OCI-LY7 (cell line): ENCODE measurements around the gene ZFP36. TPM values are rescaled to one million over a fixed set of nuclear protein-coding genes. Genes with fewer than 3 reads are reported as not detected.

Experiments used
- BruUV-seq: library from RNA; stranded (reverse); fragments of 400-500 nt; replicated peaks from 2 replicates; lab custom pipeline; 2021; lab: Mats Ljungman, UMichigan
- CTCF ChIA-PET: fragments of 300-600 bp; sonication (Branson Sonifier 250); formaldehyde crosslinking; loops from one replicate; lab custom pipeline; 2022; ENCODE audit warnings: antibody characterized with exemption; ENCODE audit not compliant: unreplicated experiment; lab: Charles Lee
- POLR2A ChIA-PET: fragments of 300-600 bp; sonication (Branson Sonifier 250); formaldehyde crosslinking; loops from one replicate; lab custom pipeline; 2022; ENCODE audit warnings: antibody characterized with exemption; lab: Charles Lee
- DNase-seq: peaks from one replicate; pipeline ENCODE4 v3.0.0-alpha.2; 2015; ENCODE audit warnings: low spot score
- H2AFZ ChIP-seq: fragments of 200-600 bp; sonication (generic), shearing (Covaris generic); 2 replicates; pipeline ENCODE4 v1.6.1; 2014; ENCODE audit warnings: mild to moderate bottlenecking, antibody characterized with exemption, low read length, moderate library complexity
- H3K27ac ChIP-seq: fragments of 200-600 bp; sonication (generic); 2 replicates; pipeline ENCODE4 v1.5.1; 2014; ENCODE audit warnings: mixed run types, low read depth, mild to moderate bottlenecking, moderate library complexity, low read length, inconsistent platforms; ENCODE audit not compliant: poor library complexity, severe bottlenecking
- H3K36me3 ChIP-seq: fragments of 200-600 bp; sonication (generic); 2 replicates; pipeline ENCODE4 v1.6.1; 2014; ENCODE audit warnings: mild to moderate bottlenecking, antibody characterized with exemption, low read length, moderate library complexity, mixed read lengths; ENCODE audit not compliant: insufficient read depth
- H3K4me1 ChIP-seq: fragments of 200-600 bp; sonication (generic); 2 replicates; pipeline ENCODE4 v1.5.1; 2014; ENCODE audit warnings: mild to moderate bottlenecking, low read length; ENCODE audit not compliant: insufficient read depth, poor library complexity, severe bottlenecking
- H3K4me2 ChIP-seq: fragments of 200-600 bp; sonication (generic); 2 replicates; pipeline ENCODE4 v1.6.1; 2014; ENCODE audit warnings: mild to moderate bottlenecking, low read length
- H3K4me3 ChIP-seq: fragments of 200-600 bp; sonication (generic); 2 replicates; pipeline ENCODE4 v1.5.1; 2014; ENCODE audit warnings: mild to moderate bottlenecking, low read depth, low read length; ENCODE audit not compliant: poor library complexity, severe bottlenecking
- H3K79me2 ChIP-seq: fragments of 200-600 bp; sonication (generic); 2 replicates; pipeline ENCODE4 v1.6.1; 2016; ENCODE audit warnings: low read depth, mild to moderate bottlenecking, low read length, moderate library complexity, mixed read lengths; ENCODE audit not compliant: insufficient read depth
- H3K9me2 ChIP-seq: fragments of 200-600 bp; sonication (generic); 2 replicates; pipeline ENCODE4 v1.6.1; 2016; ENCODE audit warnings: mild to moderate bottlenecking, low read length, mixed read lengths; ENCODE audit not compliant: insufficient read depth
- H3K9me3 ChIP-seq: fragments of 200-600 bp; sonication (generic); 2 replicates; pipeline ENCODE4 v1.6.1; 2014; ENCODE audit warnings: mild to moderate bottlenecking, mixed run types, low read length, mixed read lengths
- H4K20me1 ChIP-seq: fragments of 200-600 bp; sonication (generic); 2 replicates; pipeline ENCODE4 v1.6.1; 2014; ENCODE audit warnings: mild to moderate bottlenecking, antibody characterized with exemption, low read length, moderate library complexity, mixed read lengths; ENCODE audit not compliant: insufficient read depth
- CTCF ChIP-seq: fragments of 200-600 bp; sonication (generic); conservative IDR thresholded peaks from 2 replicates; pipeline ENCODE4 v1.5.1; 2014; ENCODE audit warnings: mild to moderate bottlenecking, antibody characterized with exemption, low read length, moderate library complexity, mixed read lengths
- EZH2phosphoT487 ChIP-seq: fragments of 200-600 bp; sonication (generic); IDR thresholded peaks from 2 replicates; pipeline ENCODE4 v1.6.1; 2018; ENCODE audit warnings: low read depth, borderline replicate concordance, mild to moderate bottlenecking, mixed run types, antibody characterized with exemption, low read length, moderate library complexity, mixed read lengths
- intact Hi-C: fragments of 100-400 bp; cut with micrococcal nuclease; formaldehyde crosslinking; loops from one replicate; pipeline ENCODE4 v1.10.0; 2022; ENCODE audit not compliant: unreplicated experiment
- total RNA-seq, 2 experiments: library from RNA; depleted of rRNA in 1 of 2; stranded (reverse); fragments of >200 nt in 1 of 2; shearing (Covaris generic) in 1 of 2; gene quantifications; 2 replicates each; pipeline ENCODE4 v1.2.3, GENCODE V29; 2014 to 2022

Gene ZFP36
- total RNA-seq, 2 experiments from 2014 or later: 21.8 to 55.9 TPM

GRCh38 chr19:39401549-39402345 is 4.9 kb upstream of the ZFP36 start:
- H3K4me1 ChIP-seq: peaks cover 87% of the 10 kb centered on the region
- ChIA-PET POLR2A (interaction anchor here (0.6 to 2.1 kb wide), 5 partner anchors 10 to 45 kb away, joined by 3 to 6 read pairs (median 5); partner anchors contain the start of genes MED29, PAF1 and RPS16), CTCF (interaction anchor here (0.6 to 1.1 kb wide), 2 partner anchors 10 to 79 kb away, joined by 3 to 15 read pairs; partner anchors contain the start of gene TIMM50)
- no peaks in the 10 kb centered on the region for H3K9me2 ChIP-seq
- peaks cover 14% of the 10 kb centered on the region for H3K36me3 ChIP-seq
- H3K4me3 ChIP-seq: peak overlapping the region; percentile 62
- TSS peak; percentile 65 for BruUV-seq
- intact Hi-C loops: loop anchor here (10.0 kb wide), 2 partner anchors 547 to 553 kb away; no protein-coding TSS in a partner anchor
- peak overlapping the region; percentile 91 for H3K27ac ChIP-seq
- H3K9me3 ChIP-seq: no peaks in the 10 kb centered on the region
- TF ChIP-seq EZH2phosphoT487 (no peak), CTCF (no peak)
- peak; percentile 68 for DNase-seq
- peak overlapping the region; percentile 12; the same call in 1 of the 2 replicates for H2AFZ ChIP-seq
- H3K79me2 ChIP-seq: peaks cover under 1% of the 10 kb centered on the region; the same call in 1 of the 2 replicates
- H3K4me2 ChIP-seq: peak overlapping the region; percentile 96
- H4K20me1 ChIP-seq: no peaks in the 10 kb centered on the region

- no TSS peak for BruUV-seq
- Histone ChIP-seq H3K9me2 (no peaks in the 10 kb centered on the region), H3K79me2 (peaks cover 9% of the 10 kb centered on the region), H3K36me3 (peaks cover 13% of the 10 kb centered on the region), H4K20me1 (peaks cover 4% of the 10 kb centered on the region; the same call in 1 of the 2 replicates), H3K4me1 (peaks cover 82% of the 10 kb centered on the region), H3K27ac (peak overlapping the region; percentile 91), H3K9me3 (no peaks in the 10 kb centered on the region), H3K4me3 (peak overlapping the region; percentile 62), H2AFZ (peak overlapping the region; percentile 11; the same call in 1 of the 2 replicates), H3K4me2 (peak overlapping the region; percentile 96)
- ChIA-PET POLR2A (interaction anchor here (0.6 to 2.1 kb wide), 2 partner anchors 9 to 33 kb away, joined by 3 to 6 read pairs; partner anchors contain the start of gene RPS16), CTCF (no interaction called here)
- intact Hi-C loops: loop anchor here (10.0 kb wide), 2 partner anchors 548 to 552 kb away; no protein-coding TSS in a partner anchor
- TF ChIP-seq EZH2phosphoT487 (no peak), CTCF (no peak)
- DNase-seq: peak; percentile 91
Measured at GRCh38 chr19:39402346-39403300, 4.0 kb upstream of the ZFP36 start.
